Kidney (tissue), 14 donors: ENCODE results near the gene DEPDC1B. TPM values are rescaled to one million over a fixed set of nuclear protein-coding genes. Genes with fewer than 3 reads are reported as not detected.

ENCODE experiments used
- DNase-seq, 5 donors: peaks; one replicate each; pipeline ENCODE4 v3.0.0-alpha.2; 2013 to 2020
- FAIRE-seq: peaks from 2 replicates; lab custom pipeline; 2012; peaks lifted over from hg19 to GRCh38; lab: Jason Lieb, UNC
- H3K27ac ChIP-seq, 2 donors: one replicate each; pipeline ENCODE4 v1.7.0; 2013; ENCODE audit warnings: low read depth in 2 of 2, low read length in 2 of 2, inconsistent platforms in 1 of 2
- H3K27me3 ChIP-seq: one replicate; pipeline ENCODE4 v1.7.1; 2013; ENCODE audit warnings: low read length, inconsistent platforms; ENCODE audit not compliant: control insufficient read depth, insufficient read depth
- H3K36me3 ChIP-seq, 3 donors: one replicate each; pipeline versions ENCODE4 v1.7.0 to v1.7.1; 2013; ENCODE audit warnings: low read length in 3 of 3, control low read depth in 1 of 3, inconsistent platforms in 1 of 3; ENCODE audit not compliant: insufficient read depth in 3 of 3, control insufficient read depth in 2 of 3
- H3K4me1 ChIP-seq, 3 donors: one replicate each; pipeline versions ENCODE4 v1.7.0 to v1.7.1; 2013; ENCODE audit warnings: low read length in 3 of 3, inconsistent platforms in 1 of 3, low read depth in 1 of 3; ENCODE audit not compliant: control insufficient read depth in 2 of 3, insufficient read depth in 2 of 3
- H3K4me3 ChIP-seq, 3 donors: one replicate each; pipeline versions ENCODE4 v1.7.0 to v1.8.1; 2013; ENCODE audit warnings: low read length in 3 of 3, control low read depth in 1 of 3, inconsistent platforms in 1 of 3
- H3K9ac ChIP-seq, 3 donors: one replicate each; pipeline versions ENCODE4 v1.7.0 to v1.7.1; 2013; ENCODE audit warnings: low read length in 3 of 3, control low read depth in 1 of 3, inconsistent platforms in 1 of 3
- H3K9me3 ChIP-seq, 3 donors: one replicate each; pipeline versions ENCODE4 v1.7.0 to v1.7.1; 2013; ENCODE audit warnings: low read length in 3 of 3, control low read depth in 1 of 3, inconsistent platforms in 1 of 3; ENCODE audit not compliant: control insufficient read depth in 2 of 3, insufficient read depth in 1 of 3
- CTCF ChIP-seq: IDR thresholded peaks from 3 replicates; pipeline ENCODE4 v1.5.1; 2012; ENCODE audit warnings: mild to moderate bottlenecking, moderate library complexity, borderline replicate concordance; ENCODE audit not compliant: insufficient read depth; ENCODE audit errors: extremely low read depth
- intact Hi-C: fragments of 100-400 bp; cut with DNase I; formaldehyde crosslinking; loops from one replicate; pipeline ENCODE4 v1.11.1; 2022
- polyA plus RNA-seq: library from polyadenylated mRNA; stranded (reverse); fragments of 350-450 nt; fragmentation: Illumina TruSeq; extraction: RNeasy Lipid Tissue Mini Kit (QIAGEN cat#74804); gene quantifications from one replicate; pipeline ENCODE4 v1.2.3, GENCODE V29; 2014; ENCODE audit warnings: low read depth, low replicate concordance; ENCODE audit not compliant: insufficient read depth
- total RNA-seq: library from RNA; stranded (reverse); fragmentation: NEBNext Ultra II Directional; extraction: Animal tissue kit (Norgen Biotek cat#: 25700); gene quantifications from one replicate; pipeline ENCODE4 v1.2.1, GENCODE V29; 2021
- donor health status: control.
- donor health status: control.
- donor health status: control.
- donor health status: control.
- donor health status: control.
- donor health status: DM: yes; HTN: yes; CAD: no.
- donor health status: Normal renal cell carcinoma (clear cell type).

Gene DEPDC1B
- total and polyA plus RNA-seq, 2 donors from 2014 or later: 0.50 to 5.2 TPM

- FAIRE-seq (no peak), DNase-seq (peak in 2 of 5 donors; percentile 35 to 58)
- intact Hi-C loops: no loop called here
- Histone ChIP-seq H3K27ac (no peak overlapping the region), H3K36me3 (no peaks in the 10 kb centered on the region), H3K4me1 (no peaks in the 10 kb centered on the region), H3K9me3 (no peaks in the 10 kb centered on the region), H3K4me3 (no peak overlapping the region), H3K27me3 (no peaks in the 10 kb centered on the region), H3K9ac (no peak overlapping the region)
- TF ChIP-seq CTCF: no peak
These were observed 113.6 kb downstream of the DEPDC1B start for GRCh38 chr5:60586307-60586901.

DNA sequence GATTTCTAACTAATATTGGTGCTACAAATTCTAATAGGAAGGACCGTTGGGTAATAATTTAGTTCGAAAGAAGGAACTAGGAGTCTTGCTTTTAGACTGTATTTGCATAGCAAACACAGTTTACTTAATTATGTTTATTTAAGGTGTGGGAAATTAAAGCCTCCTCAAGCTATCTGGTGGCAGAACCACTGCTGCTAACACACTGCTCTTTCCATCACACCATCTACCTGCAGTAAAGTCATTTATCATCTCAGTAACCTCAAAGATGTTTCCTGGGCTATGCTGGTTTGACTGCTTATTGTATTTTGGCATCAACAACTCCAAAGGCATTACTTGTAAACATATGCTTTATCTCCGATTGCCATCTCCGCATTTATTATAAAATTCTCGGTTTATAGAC, 114.3 kb downstream of the DEPDC1B start:
- Histone ChIP-seq H3K27ac (no peak overlapping the region), H3K9me3 (no peaks in the 10 kb centered on the region), H3K27me3 (no peaks in the 10 kb centered on the region), H3K4me3 (no peak overlapping the region), H3K4me1 (no peaks in the 10 kb centered on the region), H3K9ac (no peak overlapping the region), H3K36me3 (no peaks in the 10 kb centered on the region)
- intact Hi-C loops: no loop called here
- TF ChIP-seq CTCF: no peak
- DNase-seq (no peak), FAIRE-seq (no peak)

DNA sequence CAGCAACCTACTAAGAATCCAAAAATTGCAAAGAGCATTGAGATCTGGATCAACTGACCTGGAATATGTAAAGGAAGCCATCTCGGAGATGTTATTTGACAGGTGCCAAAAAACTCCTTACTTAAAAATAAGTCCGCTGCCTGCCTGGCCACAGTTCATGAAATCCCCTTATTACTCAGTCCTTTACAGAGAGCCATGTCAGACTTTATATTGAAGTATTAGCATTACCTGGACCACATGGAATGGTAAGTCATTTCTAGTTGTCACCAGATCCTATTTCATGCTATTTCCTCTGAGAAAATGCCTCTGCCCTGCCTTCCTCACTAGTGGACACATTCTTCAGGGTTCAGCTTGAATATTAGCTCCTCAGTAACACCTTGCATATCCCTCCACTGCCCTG, 115.7 kb downstream of the DEPDC1B start:
- no peak overlapping the region for H3K9ac ChIP-seq
- H3K27me3 ChIP-seq: no peaks in the 10 kb centered on the region
- FAIRE-seq: no peak
- no peaks in the 10 kb centered on the region for H3K4me1 ChIP-seq
- no peak for DNase-seq
- no peaks in the 10 kb centered on the region for H3K9me3 ChIP-seq
- no peak for TF ChIP-seq CTCF
- no peaks in the 10 kb centered on the region for H3K36me3 ChIP-seq
- intact Hi-C loops: no loop called here
- H3K27ac ChIP-seq: no peak overlapping the region
- no peak overlapping the region for H3K4me3 ChIP-seq

GRCh38 chr5:60583616-60584015, 116.3 kb downstream of the DEPDC1B start:
- H3K9ac ChIP-seq: no peak overlapping the region
- H3K36me3 ChIP-seq: no peaks in the 10 kb centered on the region
- no peak overlapping the region for H3K27ac ChIP-seq
- H3K9me3 ChIP-seq: no peaks in the 10 kb centered on the region
- no peak overlapping the region for H3K4me3 ChIP-seq
- intact Hi-C loops: no loop called here
- no peaks in the 10 kb centered on the region for H3K27me3 ChIP-seq
- FAIRE-seq: no peak
- TF ChIP-seq CTCF: no peak
- DNase-seq: no peak
- no peaks in the 10 kb centered on the region for H3K4me1 ChIP-seq
